ENCODE data around the gene MICAL2. TPM values are rescaled to one million over a fixed set of nuclear protein-coding genes. Genes with fewer than 3 reads are reported as not detected.

The MICAL2 gene
- total and polyA plus RNA-seq, 3 donors from 2014 or later, result 224 to 461 (median 401) TPM

GRCh38 chr11:12064954-12065280 lies 45.5 kb upstream of the MICAL2 start:
- DNase-seq, result no peak
- intact Hi-C loops (cut with DNase I; ENCODE audit: low total_unique reads), result no loop called here
- no peaks in the 10 kb centered on the region for H3K27me3 ChIP-seq
- H3K27ac ChIP-seq, result no peak overlapping the region
- peaks cover 11% of the 10 kb centered on the region for H3K4me1 ChIP-seq
- 98 to 100% methylated on average over 3 of the region's 3 CpGs for WGBS, 2 donors
- H3K4me3 ChIP-seq, result no peak overlapping the region
- H3K36me3 ChIP-seq (ENCODE audit: low read depth, missing control alignments), result no peaks in the 10 kb centered on the region
- no peaks in the 10 kb centered on the region for H3K9me3 ChIP-seq
- TF ChIP-seq CTCF (IDR thresholded peaks at IDR 0.05) (no peak), POLR2A (IDR thresholded peaks at IDR 0.05) (no peak)

- no peak for DNase-seq
- H3K36me3 ChIP-seq (ENCODE audit: low read depth, missing control alignments), result no peaks in the 10 kb centered on the region
- H3K27ac ChIP-seq, result peak overlapping the region in 1 of 2 donors; percentile 68
- TF ChIP-seq CTCF (IDR thresholded peaks at IDR 0.05) (no peak), POLR2A (IDR thresholded peaks at IDR 0.05) (no peak)
- H3K27me3 ChIP-seq, result no peaks in the 10 kb centered on the region
- H3K4me1 ChIP-seq, result peaks cover 17% of the 10 kb centered on the region
- H3K9me3 ChIP-seq, result no peaks in the 10 kb centered on the region
- intact Hi-C loops (cut with DNase I; ENCODE audit: low total_unique reads), result no loop called here
- H3K4me3 ChIP-seq, result no peak overlapping the region
- WGBS, 2 donors, result 80 to 95% methylated on average over 7 of the region's 7 CpGs
Observed at GRCh38 chr11:12066056-12066798, 44.2 kb upstream of the MICAL2 start.

- H3K27me3 ChIP-seq, result no peaks in the 10 kb centered on the region
- peak overlapping the region in 1 of 2 donors; percentile 68 for H3K27ac ChIP-seq
- WGBS, 2 donors, result 43 to 58% methylated on average over 8 of the region's 8 CpGs
- peaks cover 17% of the 10 kb centered on the region for H3K4me1 ChIP-seq
- H3K9me3 ChIP-seq, result no peaks in the 10 kb centered on the region
- no peaks in the 10 kb centered on the region for H3K36me3 ChIP-seq (ENCODE audit: low read depth, missing control alignments)
- TF ChIP-seq POLR2A (IDR thresholded peaks at IDR 0.05) (no peak), CTCF (IDR thresholded peaks at IDR 0.05) (no peak)
- H3K4me3 ChIP-seq, result no peak overlapping the region
- intact Hi-C loops (cut with DNase I; ENCODE audit: low total_unique reads), result no loop called here
- no peak for DNase-seq
Observed at GRCh38 chr11:12066799-12067508, 43.4 kb upstream of the MICAL2 start.

- H3K36me3 ChIP-seq (ENCODE audit: low read depth, missing control alignments), result no peaks in the 10 kb centered on the region
- no peak overlapping the region for H3K4me3 ChIP-seq
- no peaks in the 10 kb centered on the region for H3K9me3 ChIP-seq
- H3K27me3 ChIP-seq, result no peaks in the 10 kb centered on the region
- peaks cover 17% of the 10 kb centered on the region for H3K4me1 ChIP-seq
- TF ChIP-seq POLR2A (IDR thresholded peaks at IDR 0.05) (no peak), CTCF (IDR thresholded peaks at IDR 0.05) (no peak)
- 89 to 98% methylated on average over 5 of the region's 5 CpGs for WGBS, 2 donors
- peak overlapping the region; percentile 8 to 68 for H3K27ac ChIP-seq
- intact Hi-C loops (cut with DNase I; ENCODE audit: low total_unique reads), result no loop called here
- no peak for DNase-seq
Observed at GRCh38 chr11:12067796-12068357, 42.5 kb upstream of the MICAL2 start.
